GM12878 (cell line): Measurements from ENCODE around the gene ZNF570. TPM values are rescaled to one million over a fixed set of nuclear protein-coding genes. Genes with fewer than 3 reads are reported as not detected.

ENCODE experiments used
- CBX3 ChIP-seq: fragments of 200-600 bp; sonication (generic); IDR thresholded peaks from 2 replicates; pipeline ENCODE4 v1.6.1; 2016; ENCODE audit warnings: low read depth, borderline replicate concordance
- CREM ChIP-seq: IDR thresholded peaks from 2 replicates; pipeline ENCODE4 v1.6.1; 2014; ENCODE audit warnings: antibody characterized with exemption, low read depth
- IKZF1 ChIP-seq: fragments of 450-650 bp; conservative IDR thresholded peaks from 2 replicates; pipeline ENCODE4 v1.6.1; 2017; ENCODE audit warnings: antibody characterized with exemption, mild to moderate bottlenecking
- MEF2A ChIP-seq: IDR thresholded peaks from 2 replicates; pipeline ENCODE4 v1.6.1; 2011; ENCODE audit warnings: low read depth, mild to moderate bottlenecking, low read length, moderate library complexity; ENCODE audit not compliant: insufficient read depth
- TCF7 ChIP-seq: IDR thresholded peaks from 2 replicates; pipeline ENCODE4 v1.6.1; 2014; ENCODE audit warnings: antibody characterized with exemption, borderline replicate concordance
- YBX1 ChIP-seq: fragments of 450-650 bp; IDR thresholded peaks from 2 replicates; pipeline ENCODE4 v1.6.1; 2016; ENCODE audit warnings: antibody characterized with exemption
- polyA plus RNA-seq, 11 experiments: library from polyadenylated mRNA; depleted of rRNA in 4 of 11; unstranded in 6 of 11; stranded (reverse) in 5 of 11; fragments of >200 nt; fragmentation: Nextera tagmentation in 4 of 11; fragmentation: Illumina TruSeq in 1 of 11; extraction: Ambion mirVana in 4 of 11; extraction: Trizol in 1 of 11; gene quantifications; 1 replicate in 1 of 11; 2 replicates in 10 of 11; pipeline versions ENCODE4 v1.2.1 to v1.2.3, GENCODE V29; 2011 to 2016; ENCODE audit warnings: inconsistent platforms in 2 of 11, missing spikeins in 2 of 11, low read depth in 1 of 11
- total RNA-seq, 4 experiments: library from RNA; depleted of rRNA in 3 of 4; stranded (reverse); fragments of >200 nt in 3 of 4; fragmentation: Illumina TruSeq in 1 of 4; extraction: Trizol in 1 of 4; gene quantifications; 2 replicates each; pipeline versions ENCODE4 v1.2.1 to v1.2.3, GENCODE V29; 2013 to 2021
- TF ChIP-seq, protein P1 (sequence below): fragments of 450-650 bp; IDR thresholded peaks from 2 replicates; pipeline ENCODE4 v1.6.1; 2018; ENCODE audit warnings: mild to moderate bottlenecking, low read depth, moderate library complexity; ENCODE audit not compliant: partially characterized antibody
- TF ChIP-seq, protein P2 (sequence below): IDR thresholded peaks from 2 replicates; pipeline ENCODE4 v1.6.1; 2011; ENCODE audit warnings: borderline replicate concordance, low read depth, mild to moderate bottlenecking, moderate library complexity, mixed read lengths, low read length; ENCODE audit not compliant: insufficient read depth; ENCODE audit errors: extremely low read length
- TF ChIP-seq, protein P3 (sequence below): fragments of 450-650 bp; IDR thresholded peaks from 2 replicates; pipeline ENCODE4 v1.6.1; 2018; ENCODE audit warnings: borderline replicate concordance, mild to moderate bottlenecking; ENCODE audit not compliant: partially characterized antibody

The ZNF570 gene
- total and polyA plus RNA-seq, 10 of the 15 experiments (the other 5 are each of a cell fraction or from before 2014, with no cell fraction given) = 0.25 to 3.6 (median 1.7) TPM

DNA sequence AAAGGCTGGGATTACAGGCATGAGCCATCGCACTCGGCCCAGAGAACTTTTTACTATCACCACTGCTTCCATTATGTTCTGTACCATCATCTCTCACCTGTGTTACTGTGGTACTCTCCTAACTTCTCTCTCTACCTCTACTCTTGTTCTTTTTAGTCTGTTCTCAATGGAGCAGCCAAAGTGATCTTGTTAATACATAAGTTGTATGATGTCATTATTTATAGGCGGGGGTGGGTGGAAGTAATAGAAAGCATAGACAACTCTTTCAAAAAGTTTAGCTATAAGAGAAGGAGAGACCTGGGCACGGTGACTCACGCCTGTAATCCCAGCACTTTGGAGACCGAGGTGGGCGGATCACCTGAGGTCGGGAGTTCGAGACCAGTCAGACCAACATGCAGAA, 3.0 kb downstream of the ZNF570 start (continued):
- TF ChIP-seq, protein P1, sequence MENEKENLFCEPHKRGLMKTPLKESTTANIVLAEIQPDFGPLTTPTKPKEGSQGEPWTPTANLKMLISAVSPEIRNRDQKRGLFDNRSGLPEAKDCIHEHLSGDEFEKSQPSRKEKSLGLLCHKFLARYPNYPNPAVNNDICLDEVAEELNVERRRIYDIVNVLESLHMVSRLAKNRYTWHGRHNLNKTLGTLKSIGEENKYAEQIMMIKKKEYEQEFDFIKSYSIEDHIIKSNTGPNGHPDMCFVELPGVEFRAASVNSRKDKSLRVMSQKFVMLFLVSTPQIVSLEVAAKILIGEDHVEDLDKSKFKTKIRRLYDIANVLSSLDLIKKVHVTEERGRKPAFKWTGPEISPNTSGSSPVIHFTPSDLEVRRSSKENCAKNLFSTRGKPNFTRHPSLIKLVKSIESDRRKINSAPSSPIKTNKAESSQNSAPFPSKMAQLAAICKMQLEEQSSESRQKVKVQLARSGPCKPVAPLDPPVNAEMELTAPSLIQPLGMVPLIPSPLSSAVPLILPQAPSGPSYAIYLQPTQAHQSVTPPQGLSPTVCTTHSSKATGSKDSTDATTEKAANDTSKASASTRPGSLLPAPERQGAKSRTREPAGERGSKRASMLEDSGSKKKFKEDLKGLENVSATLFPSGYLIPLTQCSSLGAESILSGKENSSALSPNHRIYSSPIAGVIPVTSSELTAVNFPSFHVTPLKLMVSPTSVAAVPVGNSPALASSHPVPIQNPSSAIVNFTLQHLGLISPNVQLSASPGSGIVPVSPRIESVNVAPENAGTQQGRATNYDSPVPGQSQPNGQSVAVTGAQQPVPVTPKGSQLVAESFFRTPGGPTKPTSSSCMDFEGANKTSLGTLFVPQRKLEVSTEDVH = no peak
- TF ChIP-seq IKZF1 = no peak
- no peak for TF ChIP-seq CBX3
- TF ChIP-seq, protein P2, sequence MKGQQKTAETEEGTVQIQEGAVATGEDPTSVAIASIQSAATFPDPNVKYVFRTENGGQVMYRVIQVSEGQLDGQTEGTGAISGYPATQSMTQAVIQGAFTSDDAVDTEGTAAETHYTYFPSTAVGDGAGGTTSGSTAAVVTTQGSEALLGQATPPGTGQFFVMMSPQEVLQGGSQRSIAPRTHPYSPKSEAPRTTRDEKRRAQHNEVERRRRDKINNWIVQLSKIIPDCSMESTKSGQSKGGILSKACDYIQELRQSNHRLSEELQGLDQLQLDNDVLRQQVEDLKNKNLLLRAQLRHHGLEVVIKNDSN = no peak
- TF ChIP-seq YBX1 = no peak
- no peak for TF ChIP-seq CREM
- TF ChIP-seq TCF7 = no peak
- TF ChIP-seq MEF2A = no peak
- TF ChIP-seq, protein P3, sequence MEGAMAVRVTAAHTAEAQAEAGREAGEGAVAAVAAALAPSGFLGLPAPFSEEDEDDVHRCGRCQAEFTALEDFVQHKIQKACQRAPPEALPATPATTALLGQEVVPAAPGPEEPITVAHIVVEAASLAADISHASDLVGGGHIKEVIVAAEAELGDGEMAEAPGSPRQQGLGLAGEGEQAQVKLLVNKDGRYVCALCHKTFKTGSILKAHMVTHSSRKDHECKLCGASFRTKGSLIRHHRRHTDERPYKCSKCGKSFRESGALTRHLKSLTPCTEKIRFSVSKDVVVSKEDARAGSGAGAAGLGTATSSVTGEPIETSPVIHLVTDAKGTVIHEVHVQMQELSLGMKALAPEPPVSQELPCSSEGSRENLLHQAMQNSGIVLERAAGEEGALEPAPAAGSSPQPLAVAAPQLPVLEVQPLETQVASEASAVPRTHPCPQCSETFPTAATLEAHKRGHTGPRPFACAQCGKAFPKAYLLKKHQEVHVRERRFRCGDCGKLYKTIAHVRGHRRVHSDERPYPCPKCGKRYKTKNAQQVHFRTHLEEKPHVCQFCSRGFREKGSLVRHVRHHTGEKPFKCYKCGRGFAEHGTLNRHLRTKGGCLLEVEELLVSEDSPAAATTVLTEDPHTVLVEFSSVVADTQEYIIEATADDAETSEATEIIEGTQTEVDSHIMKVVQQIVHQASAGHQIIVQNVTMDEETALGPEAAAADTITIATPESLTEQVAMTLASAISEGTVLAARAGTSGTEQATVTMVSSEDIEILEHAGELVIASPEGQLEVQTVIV = no peak
